AG08396 (cell line): ENCODE data around the gene LTB4R2.

Experiments used
- DNase-seq: peaks from one replicate; pipeline ENCODE4 v3.0.0; 2012; ENCODE audit warnings: low spot score, mixed read lengths

Gene LTB4R2, protein sequence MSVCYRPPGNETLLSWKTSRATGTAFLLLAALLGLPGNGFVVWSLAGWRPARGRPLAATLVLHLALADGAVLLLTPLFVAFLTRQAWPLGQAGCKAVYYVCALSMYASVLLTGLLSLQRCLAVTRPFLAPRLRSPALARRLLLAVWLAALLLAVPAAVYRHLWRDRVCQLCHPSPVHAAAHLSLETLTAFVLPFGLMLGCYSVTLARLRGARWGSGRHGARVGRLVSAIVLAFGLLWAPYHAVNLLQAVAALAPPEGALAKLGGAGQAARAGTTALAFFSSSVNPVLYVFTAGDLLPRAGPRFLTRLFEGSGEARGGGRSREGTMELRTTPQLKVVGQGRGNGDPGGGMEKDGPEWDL

DNA sequence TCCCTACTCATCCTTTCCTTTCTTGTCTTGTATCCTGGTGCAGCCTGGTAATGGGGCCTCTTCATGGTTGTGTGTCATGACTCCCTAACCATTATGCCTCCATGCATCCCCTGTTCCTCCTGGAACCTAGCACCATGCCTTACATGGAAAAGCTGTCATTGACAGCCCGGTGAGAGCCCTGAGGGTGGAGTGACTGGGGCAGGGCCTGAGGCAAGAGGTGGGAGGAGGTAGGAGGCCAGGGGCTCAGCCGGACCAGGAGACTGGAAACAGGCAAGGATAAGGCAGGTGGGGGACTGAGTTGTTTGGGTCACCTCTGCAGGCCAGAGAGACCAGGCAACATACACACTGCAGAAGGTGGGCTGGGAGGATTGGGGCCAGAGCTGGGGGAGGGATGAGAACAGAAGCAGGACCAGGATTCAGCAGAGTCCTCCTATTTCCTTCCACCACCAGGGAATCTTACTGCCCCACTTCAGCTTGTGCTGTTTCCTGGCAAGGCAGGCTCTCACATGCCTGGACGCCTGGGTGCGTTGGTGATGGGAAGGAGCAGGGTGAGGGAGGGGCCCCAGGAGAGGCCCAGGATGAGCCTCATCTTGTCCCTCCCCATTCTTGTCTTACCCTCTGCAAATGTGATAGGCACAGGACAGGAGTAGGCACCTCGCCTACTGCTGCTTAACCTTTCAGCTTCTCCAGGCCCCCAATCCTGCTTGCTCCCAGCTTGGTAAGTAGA lies at the start of gene LTB4R2:
LTB4R2 (plus strand) TSS at position 603 of the 727 bp plus-strand sequence. CDS start 525 bp downstream, outside the sequence.
- no peak for DNase-seq

DNA sequence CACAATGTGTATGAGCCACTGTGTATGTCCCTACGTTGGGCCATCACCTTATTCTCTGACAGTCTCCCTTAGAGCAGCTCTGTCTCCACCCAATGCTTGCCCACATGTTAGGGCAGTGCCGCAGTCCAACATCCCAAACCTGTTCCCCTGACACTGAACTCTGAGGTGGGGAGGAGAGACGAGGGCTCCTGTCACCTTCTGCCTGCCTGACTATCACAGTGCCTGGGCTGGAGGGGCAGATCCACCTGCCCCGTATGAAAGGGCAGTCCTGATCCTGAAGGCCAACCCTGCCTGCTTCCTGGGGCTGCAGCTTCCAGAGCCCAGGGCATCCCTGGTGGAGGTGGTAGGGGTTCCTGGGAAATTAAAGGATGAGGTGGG lies 49.2 kb upstream of the LTB4R2 start:
- no peak for DNase-seq

DNA sequence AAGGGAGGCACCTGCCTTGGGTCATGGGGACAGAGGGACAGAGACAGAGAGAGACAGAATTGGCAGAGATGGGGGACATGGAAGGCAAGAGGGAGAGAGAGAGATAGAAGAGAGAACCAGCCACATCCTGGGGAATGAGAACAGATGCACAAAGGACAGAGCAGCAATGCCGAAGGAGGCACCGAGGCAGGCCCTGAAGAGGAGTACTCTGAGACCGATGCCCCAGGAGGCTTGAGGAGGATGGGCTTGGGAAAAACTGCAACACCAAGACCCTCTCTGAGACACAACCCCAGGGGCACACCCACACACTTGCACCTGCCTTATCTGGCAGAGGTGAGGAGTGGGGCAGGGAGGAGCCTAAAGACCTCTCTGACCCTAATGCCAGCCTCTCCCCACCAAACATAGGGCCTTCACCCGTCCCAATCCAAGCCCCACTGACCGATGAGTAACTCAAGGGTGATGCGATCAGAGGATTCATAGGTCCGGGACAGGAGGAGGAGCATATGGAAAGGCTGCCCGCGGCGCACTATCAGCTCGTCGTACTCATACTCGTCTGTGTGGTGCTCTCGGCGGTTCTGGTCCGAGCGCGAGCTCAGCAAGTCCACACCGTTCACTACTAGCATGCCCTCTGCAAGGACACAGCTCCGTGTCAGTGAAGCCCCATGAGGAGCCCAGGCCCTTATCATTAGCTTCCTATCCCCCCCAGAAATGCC lies 48.5 kb upstream of the LTB4R2 start:
- DNase-seq = no peak

DNA sequence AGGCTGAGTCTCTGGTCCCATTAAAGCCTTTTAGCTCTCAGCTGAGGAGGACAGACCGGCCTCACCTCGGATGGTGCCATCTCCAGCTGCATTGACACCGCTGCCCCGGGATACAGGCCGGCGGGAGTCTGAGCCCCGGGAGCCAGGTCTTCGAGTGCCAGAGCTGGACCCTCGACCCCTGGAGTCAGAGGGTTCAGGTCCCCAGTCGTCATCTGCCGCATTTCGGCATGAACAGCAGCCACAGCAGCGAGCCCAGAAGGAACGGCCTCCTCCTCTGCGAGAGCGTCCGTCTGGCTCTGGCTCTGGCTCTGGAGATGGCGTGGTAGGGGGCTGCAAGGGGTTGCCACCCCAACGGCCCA lies 48.0 kb upstream of the LTB4R2 start:
- DNase-seq = no peak

DNA sequence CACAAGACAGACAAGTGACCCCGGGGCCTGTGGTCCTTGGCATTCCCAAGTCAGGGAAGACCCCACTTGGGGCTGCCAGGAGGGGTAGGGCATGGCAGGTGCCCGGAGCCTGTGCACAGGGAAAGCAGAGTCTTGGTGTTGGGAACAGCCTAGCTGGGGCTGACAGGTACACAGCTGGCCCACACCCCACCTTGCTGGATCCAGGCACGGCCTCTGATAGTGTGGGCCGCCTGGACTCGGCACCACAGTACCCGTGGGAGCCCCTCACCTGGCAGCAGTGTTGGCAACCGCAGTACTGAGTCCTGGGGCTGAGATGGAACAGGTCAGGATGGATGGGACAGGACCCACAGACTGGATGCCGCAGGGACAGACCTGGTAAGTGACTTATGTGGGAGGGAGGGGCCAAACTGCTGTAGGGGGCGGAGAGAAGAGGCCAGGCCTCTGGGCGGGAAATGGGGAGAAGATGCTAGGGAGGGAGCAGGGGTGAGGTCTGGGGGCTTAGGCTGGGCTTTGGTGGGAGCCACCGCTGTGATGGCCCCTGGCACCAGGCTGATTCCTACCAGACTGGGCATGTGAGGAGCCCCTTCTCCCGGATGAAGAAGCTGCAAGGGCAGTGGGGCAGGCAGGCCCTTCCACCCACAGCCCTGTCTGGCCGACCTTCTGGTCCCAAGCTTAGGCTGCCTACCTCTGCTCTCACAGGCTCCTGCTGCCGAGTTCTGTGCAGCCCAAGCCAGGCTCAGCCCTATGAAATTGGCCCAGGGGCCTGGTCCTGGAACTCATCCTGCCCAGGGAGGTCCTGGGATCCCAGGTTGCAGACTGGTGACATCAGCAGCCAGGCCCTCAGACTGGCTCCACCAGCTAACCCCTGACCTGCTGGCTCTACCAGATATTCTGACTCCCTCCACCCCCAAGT lies 46.9 kb upstream of the LTB4R2 start, which contains the start of gene TGM1:
TGM1 (minus strand) TSS at position 357 of the 913 bp plus-strand sequence. CDS start 825 bp downstream, outside the sequence.
- no peak for DNase-seq

DNA sequence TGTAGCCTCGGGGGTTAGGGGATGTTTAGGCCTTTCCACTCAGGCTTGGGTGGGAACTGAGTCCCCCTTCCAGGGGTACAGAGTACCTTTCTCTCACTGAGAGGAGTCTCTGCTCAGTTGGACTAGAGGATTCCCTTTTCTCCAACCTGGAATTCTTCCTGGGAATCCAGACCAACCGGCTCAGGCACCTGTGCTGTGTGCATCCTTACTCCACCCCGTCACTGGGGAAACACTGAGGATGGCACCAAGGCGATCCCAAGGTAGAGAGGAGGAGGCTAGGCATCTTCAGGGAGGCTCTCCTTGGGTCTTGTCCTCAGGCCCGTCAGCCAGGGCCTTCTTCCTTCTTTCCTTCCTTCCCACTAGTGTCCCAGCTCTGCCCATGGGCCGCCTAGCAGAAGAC lies 46.1 kb upstream of the LTB4R2 start:
- DNase-seq = no peak

DNA sequence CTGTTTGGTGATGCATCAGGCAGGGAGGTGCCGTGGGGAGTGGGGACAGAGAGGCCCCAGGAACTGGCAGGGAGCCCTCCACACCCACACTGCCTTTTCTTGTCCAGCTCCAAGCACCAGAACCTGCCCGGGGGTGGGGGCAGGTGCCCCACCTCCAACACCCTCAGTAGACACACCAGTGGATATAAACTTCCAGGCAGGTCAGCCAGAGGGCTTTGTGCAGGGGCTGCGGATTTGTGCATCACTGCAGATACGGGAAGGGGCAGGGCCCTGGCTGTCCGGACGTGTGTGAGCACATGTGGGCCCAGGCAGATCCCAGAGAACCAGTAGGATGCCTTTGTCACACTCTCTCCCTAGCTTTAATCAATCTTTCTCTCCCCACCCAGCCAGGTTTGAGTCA lies 45.6 kb upstream of the LTB4R2 start:
- DNase-seq = no peak

DNA sequence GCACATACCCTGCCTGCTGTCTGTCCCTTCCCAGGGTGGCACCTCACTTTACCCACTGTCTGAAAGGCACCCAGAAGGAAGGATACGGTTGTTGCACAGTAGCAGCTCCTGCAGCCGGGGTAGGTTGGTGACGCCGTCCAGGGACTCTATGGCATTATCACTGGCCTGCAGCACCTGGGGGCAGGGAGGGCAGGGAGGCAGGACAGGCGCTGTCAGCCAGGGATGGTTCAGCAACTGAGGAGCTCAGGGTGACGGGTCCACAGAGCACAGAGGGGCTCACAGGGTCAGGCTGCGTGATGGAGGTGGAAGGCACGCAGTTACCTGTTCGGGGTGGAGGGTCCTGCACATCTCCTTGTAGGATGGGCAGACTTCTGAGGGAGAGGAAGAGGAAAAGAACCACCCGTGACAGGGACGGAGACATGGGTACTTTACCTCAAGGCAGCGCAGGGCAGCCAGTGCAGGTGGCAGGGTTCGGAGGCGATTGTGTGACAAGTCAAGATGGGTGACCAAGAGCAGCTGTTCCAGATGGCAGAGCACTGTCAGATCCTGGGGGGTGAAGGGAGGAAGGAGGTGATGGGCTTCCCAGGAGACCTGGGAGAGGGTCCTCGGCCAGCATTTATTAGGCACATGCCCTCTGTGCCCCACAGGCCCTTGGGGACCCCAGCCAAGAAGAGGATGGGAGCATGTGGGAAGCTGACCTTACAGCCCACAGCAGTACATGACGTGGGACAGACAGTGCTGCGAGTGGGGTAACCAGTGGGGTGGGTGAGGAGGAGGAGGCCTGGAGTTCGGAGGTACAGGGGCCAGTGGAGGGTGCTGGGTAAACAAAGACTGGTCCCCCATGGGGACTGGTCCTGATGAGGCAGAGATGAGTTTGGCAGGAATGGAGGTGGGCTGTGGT lies 43.3 kb upstream of the LTB4R2 start:
- DNase-seq = no peak

DNA sequence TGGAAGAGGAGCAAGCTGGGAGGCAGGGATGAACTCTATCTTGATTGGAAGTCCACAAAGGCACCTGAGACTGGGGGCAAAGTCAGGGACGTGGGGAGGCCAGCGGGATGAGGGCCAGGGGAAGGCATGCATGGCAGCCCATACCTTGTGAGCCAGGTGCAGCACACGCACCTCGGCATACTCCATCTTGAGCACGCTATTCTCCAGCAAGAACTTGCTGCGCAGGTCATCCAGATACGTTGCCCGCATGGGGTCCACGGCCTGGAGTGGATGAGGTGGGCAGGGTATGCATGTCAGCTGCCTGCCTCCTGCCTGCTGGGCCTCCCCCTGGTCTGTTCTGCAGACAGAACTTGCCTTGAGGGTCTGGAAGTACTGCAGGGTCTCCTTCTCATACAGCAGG lies 42.4 kb upstream of the LTB4R2 start:
- DNase-seq = no peak

DNA sequence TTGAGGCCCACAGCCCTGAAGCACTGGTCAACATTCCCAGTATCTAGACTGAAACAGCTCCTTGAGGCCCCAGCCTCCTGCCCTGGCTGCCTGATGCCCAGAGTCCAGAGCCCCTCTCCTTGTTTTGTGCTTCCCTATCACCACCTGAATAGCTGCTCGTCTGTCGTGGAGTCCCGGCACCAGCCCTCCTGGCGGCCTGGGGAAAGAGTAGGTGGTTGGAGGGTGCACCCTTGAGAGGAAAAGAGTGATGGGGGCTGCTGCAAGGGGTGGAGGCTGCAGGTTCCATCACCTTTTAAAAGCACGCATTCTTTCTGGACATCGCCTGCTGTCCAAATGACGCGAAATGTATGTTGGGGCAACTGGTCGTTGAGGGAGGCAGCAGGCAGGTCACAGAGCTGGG lies 41.7 kb upstream of the LTB4R2 start:
- DNase-seq = no peak

DNA sequence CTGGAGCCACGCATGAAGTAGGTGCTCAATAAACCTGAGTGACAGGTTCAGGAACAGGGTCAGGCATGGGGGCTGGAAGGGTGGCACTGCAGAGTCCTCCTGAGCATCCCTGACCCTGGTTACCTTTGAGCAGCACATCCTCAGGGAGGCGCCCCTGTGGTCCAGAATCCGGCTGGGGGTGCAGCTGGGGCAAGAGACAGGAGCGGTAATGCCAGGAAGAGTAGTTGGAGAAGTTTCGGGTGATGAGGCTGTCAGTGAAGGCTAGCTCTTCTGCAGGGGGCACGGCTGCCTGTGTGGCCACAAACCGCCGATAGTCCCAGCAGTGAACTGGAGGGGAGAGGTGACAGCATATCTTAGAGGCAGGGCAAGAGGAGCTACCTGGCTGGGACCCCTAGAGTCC lies 40.6 kb upstream of the LTB4R2 start:
- DNase-seq = no peak

DNA sequence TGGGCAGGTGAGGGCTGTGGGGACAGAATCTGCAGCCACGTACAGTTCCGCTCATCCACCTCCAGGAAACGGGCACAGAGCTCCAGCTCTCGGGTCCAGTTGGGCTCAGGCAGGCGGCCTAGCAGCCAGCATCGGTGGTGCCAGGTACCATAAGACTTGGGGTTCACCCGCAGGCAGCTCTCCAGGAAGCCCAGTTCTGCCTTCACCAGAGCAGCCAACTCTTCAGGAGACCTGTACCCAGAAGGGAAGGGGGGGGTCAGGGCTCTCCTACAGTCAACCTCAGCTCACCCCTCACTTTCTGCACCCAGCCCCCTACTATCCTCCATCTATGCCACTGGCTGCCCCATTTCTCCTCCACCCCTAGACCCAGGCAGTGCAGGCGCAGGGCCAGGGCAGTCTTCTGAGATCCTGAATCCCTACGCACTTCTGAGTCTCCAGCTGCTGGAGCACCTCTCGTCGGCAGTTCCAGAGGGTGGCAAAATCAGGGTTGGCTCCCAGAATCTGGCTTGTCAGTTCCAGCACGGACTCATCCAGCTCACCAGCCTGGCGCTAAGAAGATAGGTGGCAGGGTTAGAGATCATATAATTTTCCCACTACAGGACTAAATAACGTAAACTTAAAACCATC lies 39.9 kb upstream of the LTB4R2 start:
- DNase-seq = no peak

DNA sequence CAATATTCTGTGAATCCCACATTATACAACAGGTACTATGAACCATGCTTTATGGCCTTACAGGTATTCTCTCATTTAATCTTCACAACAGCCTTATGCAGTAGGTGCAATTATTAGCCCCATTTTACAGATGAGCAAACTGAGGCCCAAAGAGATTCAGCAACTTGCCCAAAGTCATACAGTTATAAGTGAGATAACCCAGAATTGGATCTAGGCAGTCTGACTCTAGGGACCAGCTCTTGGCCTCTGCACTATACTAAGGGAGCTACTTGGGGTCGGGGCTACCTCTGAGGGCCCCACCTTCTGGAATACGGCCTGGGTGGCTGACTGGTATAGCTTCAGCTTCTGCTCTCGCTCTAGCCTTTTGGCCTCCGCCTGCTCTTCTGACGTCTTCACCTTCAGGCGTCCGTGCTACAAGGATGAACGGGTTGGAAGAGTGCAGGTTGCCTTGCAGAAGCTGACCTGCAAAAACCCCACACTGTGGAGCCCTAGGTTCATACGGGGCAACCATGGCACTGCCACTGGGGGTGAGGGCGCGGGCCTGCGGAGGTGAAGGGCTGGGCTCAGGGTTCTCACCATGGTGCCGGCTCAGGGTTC lies 39.3 kb upstream of the LTB4R2 start:
- DNase-seq = no peak

DNA sequence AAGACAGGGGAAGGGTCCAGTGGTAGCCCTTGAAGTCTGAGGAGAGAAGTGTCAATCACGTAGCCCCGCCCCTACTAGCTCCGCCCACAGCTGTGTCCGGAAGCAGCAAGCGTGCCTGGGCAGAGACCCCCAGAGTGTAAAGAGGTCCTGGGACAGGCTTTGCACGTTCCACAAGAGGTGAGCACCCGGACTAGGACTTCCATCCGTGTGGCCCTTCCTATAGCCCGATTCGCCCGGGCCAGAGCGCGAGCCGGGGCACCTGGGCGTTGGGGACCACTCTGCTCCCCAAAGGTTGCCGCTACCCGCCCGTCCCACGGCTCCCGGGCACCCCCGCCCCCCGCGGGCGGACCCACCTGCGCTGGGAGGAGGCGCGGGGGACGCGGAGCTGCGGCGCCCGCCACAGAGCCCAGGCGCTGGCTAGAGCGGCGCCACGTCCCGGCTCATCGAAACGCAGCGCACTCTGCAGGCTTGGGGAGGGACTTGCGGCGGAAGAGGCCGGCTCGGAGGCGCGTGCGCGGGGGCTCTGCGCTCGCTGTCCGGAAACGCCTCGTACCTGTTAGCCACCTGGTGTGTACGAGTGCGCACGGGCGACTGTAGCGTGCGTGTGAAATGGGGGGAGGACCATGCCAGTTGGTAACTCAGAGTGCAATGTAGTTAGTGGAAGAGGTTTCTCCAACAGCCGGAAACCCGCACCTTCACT lies 38.7 kb upstream of the LTB4R2 start, which contains the start of gene RABGGTA:
RABGGTA (minus strand) TSS at position 464 of the 700 bp plus-strand sequence. CDS start 482 bp downstream, outside the sequence.
- DNase-seq = peak; percentile 97

DNA sequence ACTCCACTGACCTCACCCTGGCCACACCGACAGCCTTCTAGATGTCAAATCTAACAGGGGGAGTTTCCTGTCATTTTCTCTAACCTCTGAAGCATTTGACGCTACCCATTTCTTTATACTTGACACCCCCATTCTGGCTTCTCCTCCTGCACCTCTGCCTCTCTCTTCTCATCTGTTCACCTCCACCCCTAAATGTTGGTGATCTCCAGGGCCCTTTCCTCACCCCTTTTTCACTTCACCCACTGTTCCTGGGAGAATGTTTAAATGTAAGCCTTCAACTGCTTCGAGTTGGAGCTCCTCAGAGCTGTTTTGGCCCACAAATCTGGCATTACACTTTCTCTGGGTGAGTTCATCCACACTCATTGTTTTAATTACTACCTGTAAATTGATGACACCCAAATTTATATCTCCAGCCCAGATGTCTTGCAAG lies 38.1 kb upstream of the LTB4R2 start:
- no peak for DNase-seq

DNA sequence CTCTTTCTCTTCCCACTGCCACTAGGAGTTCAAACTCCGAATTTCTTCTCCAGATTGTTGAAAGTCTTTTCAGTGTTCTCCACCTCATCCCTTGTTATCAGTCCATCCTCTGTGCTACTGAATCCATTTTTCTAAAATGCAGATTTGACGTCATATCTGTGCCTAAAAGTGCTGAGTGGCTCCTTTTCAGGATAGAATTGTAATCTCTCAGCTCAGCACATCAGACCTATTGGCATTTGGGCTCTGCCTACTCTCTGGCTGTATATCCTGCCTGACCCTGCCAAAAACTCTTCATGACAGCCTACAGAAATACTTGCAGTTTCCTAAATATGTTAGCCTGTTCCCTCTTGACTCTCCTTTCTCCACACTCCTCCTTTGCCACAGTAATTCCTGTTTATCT lies 37.5 kb upstream of the LTB4R2 start:
- DNase-seq = no peak

DNA sequence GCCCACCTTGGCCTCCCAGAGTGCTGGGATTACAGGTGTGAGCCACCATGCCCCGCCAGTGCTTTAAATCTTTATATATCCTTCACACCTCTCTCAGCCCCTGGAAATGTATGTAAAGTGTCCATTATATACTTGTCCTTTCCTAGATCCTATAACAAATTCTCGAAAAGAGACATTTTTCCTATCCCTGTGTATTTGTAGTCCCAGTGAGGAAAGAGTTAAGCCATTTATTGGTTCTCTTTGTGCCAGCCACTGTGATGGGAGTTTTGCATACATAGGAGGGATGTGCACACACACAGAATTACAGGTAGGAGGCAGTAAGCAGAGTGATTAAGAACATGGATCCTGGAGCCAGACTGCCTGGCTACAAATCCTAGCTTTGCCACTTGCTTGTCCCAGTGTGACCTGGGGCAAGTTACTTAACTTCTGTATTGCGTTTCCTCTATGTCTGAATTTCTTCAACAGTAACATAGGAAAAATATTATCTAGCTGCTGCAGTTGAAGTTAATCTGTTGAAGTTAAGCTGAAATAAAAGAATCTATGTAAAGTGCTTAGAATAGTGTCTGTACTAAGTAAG lies 36.4 kb upstream of the LTB4R2 start:
- no peak for DNase-seq

DNA sequence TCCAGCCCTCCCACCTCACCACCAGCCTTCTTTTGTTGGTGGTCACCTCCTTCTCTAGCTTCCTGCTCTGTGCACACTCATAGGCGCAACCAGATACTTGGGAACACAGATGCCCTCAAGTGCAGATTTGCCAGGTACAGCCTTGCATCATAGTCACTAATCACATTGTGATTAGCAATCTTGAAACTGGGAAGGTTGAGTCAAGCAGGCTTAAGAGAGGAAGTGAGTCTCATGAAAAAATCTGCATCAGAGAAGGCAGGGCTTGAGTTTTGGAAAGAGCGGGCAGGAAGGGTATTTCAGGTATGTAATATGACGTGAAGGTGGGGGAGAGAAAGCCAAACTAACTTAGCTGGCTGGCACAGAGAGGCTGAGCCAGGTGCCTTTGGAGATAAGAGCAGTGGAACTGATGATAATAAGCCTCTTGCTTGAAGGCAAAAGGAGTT lies 35.8 kb upstream of the LTB4R2 start:
- DNase-seq = no peak

DNA sequence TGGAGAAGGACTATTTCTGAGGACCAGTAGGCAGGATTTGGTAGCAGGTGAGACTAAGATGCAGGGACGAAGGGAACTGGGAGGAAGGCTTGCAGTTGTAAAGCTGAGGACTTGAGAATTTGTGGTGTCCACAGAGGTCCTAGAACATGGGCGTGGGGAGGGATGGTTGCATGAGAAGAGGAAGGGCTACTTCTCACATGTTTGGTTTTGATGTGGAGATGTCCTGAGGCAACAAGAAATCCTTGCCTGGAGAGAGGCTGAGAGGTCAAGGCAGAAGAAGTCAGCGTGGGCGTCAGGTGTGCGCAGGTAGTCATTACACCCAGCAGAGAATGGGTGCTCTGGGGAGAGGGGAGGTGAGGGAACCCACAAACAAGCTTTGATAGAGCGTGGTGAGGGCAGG lies 32.9 kb upstream of the LTB4R2 start:
- DNase-seq = no peak
